Activated T-helper 1 cell treated with anti-CD3 and anti-CD28 coated beads, Interleukin-2, amount 50 U/mL, for 16 hours (primary cell): ENCODE results near the gene EPS15.
"Not testable (repeated sequence)": the region's sequence is repeated elsewhere in the genome, so short reads cannot be mapped to it uniquely, and the experiment has no call there.

Source experiments
- DNase-seq, 2 donors: peaks; one replicate each; pipeline ENCODE4 v3.0.0-alpha.2; 2020; ENCODE audit warnings: low read depth in 1 of 2, low spot score in 1 of 2

EPS15 gene

DNA sequence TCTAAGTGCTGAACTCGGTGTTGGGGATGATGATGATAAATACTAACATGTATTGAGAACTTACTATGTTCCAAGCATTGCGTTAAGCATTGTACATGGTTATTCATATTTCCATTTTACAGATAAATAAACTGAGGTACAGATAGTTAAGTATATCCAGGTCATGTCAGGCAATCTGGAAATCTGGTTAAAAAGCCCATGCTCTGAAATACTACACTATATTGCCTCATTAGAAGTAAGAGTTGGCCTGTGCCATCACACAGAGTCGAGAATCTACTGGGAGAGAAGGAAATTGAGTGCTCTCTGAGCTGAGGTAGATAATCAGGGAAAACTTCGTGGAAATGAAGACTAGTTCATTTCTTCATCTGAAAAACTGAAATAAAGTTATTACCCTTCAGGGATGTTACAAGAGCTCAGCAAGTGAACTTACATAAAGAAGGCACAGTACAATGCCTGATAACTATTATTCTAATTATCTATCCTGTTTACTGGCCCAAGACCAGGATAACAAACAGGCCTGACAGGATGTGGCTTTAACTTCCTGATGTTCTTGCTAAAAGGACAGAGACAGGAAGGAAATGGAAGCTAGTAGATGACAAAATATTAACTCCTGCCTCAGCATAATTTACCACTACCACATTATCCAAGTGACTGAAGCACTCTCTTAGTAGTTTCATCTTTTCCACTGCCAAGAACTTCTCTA is 85.6 kb downstream of the EPS15 start:
- DNase-seq: no peak

DNA sequence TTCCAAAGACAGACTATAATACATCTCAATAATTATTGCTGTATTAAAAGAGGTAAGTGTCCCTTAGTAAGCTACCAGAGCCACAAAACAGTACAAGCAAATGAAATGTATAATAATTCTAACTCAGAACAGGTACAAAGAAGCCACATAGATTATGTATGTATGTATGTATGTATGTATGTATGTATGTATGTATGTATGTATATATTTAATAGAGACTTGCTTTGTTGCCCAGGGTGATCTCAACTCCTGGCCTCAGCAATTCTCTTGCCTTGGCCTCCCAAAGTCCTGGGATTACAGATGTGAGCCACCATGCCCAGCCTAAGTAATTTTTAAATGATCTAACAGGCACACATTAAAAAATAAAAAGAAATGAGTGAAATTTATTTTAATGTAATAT is 86.9 kb downstream of the EPS15 start:
- DNase-seq: no peak

DNA sequence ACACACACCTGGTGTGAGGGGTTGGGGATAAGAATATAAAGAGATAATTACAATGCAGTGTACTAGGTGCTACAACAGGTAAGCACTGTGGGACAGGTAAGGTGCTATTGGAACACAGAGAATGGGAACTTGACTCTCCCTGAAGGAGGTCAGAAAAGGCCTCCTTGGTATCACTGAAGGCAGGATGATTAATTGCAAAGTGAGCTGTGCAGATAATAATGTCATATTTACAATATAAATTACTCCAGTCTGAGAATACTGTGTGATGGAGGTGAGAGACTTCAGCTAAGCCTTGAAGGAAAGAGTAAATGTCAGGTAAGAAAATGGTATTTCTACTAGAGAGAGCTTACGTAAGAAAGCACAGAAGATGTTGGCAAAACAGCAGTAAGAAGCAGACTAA is 91.6 kb downstream of the EPS15 start:
- DNase-seq: no peak

DNA sequence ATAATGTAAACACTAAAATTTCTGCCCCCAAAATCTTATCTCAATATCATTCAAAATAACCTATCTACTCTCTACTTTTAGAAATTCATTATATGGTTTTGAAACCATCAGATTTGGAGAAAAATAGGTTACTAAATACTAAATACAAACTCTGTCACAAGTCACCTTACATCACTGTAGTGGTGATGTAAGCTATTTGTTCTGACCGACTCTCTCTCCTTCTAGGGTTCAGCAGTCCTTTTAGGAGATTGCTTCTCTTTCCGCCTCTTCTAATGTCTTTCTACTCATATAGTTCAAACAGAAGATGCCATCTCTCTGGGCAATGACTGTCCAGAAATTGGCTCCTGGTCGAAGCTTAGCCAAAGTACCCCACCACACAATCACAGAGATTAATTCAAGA is 93.1 kb downstream of the EPS15 start:
- DNase-seq: no peak

DNA sequence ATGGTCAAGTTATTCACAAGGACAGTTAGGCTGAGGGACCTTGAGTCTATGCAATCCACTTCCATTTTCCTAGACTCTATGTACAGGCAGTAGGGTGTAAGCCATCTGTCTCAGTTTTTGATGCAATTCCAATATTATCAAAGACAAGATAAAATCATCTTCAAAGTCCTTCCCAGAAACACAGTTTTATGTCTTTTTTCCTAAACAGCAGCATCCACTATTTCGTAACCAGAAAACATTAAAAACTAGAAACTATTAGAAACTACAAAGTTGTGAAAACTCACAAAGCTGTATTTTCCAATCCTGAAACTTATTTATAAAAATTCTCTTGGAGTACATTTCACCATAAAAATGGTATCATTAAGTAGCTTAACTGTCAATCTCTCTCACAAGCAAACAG is 93.8 kb downstream of the EPS15 start:
- no peak for DNase-seq

DNA sequence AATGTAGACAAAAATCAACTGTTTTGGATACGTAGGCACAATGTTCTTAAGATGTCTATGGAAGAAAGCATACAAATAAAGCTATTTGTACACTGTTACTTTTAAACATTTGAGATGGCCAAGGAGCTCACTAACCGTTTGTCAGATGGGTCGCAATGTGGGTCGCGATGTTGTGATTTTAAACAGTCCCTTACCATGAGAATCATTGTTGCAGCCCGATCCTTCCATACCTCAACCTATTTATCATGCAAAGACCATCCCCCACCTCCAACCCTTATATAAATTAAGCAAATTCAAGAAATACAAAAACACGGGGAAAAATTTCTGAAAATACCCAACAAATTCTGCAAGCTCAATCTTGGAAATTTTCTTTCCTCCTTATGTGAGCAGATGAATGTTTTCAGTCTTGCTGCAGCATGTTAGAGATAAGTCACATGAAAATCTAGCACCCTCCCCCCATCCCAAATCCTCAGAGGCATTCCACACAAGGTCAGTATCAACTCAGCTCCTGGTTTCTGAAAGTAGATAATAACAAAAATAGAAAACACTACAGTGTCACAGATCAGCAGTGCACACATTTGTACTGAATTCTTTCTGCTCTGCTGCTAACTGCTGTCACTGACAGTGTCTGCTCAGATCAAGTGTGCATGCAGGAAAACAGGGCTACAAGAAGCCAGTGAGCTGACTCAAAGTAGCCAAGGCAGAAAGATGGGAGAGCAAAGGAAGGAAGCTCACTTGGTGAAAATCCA is 95.8 kb downstream of the EPS15 start:
- DNase-seq: no peak

DNA sequence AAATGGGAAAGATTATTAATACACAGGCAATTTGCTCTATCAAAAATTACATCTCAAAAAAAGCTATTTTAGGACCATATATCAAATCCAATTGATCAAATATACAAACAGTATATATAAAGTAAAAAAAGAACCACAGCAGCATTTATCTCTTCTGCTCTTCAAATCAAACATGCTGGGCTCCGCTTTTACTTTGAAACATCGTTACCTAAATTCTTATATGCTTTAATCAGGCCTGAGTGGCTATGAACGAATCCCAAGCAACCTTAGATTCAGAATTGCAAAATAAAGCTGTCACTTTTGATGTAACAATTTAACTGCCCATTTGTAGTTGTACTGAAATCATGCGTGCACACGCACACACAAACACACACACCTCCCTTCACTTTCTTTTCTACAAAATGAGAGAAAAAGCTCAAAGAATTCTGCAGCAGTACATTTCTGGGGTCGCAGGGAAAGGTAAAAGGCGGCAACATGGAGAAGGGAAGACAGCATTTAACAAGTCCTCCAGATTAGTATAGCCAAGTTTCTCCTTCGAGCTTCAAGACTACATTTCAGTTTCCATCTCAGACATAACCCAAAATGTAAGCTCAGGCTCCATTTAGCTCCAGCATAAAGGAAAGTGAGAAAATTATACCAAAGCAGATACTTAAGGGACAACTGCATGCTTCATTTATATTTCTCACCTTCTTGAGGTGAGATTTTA is 96.5 kb downstream of the EPS15 start:
- no peak for DNase-seq

DNA sequence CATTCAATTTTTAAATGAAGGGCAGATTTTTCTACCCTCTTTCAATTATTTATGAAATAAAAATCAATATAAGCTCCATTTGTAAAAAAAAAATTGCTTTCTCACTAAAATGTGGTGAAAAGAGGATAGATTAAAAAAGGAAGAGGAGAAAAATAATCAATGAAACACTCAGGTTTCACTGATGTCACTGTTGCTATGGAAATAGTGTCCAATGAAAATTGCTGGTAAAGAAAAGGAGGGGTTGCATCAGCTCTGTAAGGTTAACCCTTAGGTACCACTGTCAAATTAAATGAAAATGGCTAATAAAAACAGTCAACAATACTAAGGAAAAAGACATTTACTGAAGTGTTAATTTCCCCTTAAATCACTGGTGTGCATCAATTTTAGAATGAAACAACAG is 97.1 kb downstream of the EPS15 start:
- no peak for DNase-seq

DNA sequence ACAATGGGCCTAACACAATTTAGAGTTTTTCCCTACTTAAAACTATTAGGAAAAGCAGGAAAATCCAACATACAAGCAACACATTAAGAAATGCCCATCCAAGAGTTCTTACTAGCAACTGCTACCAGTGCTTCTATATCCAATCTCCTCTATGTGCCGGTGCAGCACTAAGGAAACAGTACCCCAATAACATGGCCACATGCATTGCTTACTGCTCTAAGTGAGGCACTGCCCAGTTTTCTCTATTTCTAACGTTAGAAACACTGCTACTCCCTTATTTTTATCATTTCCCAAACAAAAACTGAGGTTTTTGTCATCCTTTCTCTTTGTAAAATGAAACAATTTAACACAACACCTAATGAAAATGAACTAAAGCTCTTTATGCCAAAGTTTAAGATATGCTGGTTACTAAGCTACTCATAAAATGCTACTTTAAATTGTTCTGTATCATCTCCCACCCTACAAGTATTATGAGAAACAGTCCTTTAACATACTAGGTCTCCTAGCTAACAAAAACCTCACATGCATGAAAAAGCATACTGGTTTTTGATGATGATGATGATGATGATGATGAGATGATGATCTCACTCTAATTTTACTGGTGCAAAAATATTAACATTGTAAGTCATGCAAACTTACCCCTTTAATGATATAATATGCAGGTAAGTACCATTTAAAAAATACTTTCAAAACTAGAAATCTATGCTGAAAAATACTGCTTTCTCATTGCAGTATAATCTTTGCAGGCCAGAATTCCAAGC is 98.0 kb downstream of the EPS15 start:
- no peak for DNase-seq

DNA sequence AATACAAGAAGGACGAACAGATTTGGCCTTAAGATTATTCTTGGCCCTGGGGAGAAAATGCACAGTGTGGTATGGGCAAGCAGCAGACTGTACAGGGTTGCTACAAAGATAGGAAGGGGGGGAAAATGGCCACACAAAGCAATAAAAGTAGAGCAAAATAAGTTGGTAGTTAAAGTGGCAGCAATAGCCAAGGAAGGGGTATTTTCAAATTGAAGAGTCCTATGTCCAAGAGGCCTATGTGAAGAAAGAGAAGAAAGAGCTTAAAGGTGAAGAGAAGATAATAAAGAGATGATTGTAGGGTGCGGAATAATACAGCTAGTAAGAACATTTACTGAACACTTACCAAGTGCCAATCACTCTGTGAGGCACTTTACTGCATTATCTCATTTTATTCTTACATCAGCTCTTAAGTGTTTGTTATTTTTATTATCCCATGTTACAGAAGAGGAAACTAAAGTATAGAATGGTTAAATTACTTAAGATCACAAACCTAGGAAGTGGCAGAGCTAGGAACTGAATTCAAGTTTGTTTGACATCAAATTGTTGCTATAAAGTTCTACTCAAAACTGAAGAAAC is 100.6 kb downstream of the EPS15 start:
- no peak for DNase-seq

DNA sequence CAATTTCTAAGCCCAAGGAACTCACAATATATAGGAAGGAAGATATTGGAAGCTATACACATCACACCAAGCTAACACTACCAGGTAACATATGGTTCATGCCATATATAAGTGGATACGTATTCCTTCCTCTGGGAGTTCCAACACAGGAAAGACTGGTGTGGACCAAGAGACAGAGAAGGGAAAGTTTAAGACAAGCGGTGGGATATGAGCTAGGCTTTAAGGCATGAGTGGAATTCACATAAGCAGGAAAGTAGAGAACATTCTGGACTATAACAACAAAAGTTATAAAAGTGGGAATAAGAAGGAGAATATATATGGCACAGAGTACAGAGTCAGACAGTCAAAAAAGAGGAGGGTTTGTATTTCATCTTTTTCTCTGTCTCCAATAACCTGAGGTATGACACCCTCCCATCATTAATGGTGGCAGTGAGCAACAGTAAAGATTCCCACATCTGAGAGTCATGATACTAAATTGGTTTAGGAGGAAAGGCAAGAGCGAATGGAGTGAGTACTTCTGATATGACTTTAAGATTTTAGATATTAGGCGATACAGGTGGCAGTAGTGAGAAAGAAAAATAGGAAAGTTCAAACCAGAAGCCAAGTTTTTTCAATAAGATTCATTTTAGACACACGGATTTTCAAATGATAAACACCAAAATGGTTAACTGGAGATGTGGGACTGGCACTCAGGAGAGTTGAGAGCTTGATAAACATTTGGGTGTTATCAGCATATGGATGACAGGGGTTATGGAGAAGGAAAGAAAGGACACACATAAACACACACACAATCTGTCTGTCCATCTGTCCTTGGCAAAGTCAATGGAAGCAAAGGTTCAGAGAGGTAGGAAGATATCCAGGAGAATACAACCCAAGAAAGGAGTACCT is 101.3 kb downstream of the EPS15 start:
- no peak for DNase-seq

DNA sequence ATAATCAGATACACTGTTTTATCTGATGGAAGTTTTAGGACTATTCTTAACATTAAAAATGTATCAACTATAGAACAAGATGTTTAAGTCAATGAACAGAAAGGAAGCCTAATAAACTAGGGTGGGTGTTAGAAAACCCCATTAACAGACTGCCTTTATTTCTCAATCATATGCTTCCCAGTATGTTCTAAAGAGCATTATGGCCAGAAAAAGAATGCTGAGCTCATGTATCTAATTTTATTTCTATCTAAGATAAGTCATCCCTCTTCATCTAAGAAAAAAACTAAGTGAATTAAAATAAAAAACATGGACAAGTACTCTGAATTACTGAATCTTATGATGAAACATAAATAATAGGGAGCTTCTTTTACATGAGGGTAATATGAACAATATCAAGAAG is 102.2 kb downstream of the EPS15 start:
- no peak for DNase-seq

DNA sequence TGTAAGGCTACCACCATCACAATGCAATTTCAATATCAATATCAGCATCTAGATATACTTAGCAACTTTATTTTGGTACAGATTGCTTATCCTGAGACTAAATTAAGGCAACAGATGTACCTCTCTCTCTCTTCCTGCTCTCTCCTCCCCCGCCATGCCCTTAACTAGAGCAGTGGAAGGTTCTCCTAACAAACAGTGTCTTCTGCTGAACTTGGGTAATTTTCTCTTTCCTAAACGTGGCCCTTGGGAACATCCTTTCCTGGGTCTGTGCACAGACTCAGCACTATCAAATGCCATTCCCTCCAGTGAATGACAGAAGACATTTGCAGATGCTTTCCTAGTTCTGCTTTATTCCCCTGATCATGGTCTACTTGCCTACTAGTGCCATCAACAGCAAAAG is 103.1 kb downstream of the EPS15 start:
- DNase-seq: no peak

DNA sequence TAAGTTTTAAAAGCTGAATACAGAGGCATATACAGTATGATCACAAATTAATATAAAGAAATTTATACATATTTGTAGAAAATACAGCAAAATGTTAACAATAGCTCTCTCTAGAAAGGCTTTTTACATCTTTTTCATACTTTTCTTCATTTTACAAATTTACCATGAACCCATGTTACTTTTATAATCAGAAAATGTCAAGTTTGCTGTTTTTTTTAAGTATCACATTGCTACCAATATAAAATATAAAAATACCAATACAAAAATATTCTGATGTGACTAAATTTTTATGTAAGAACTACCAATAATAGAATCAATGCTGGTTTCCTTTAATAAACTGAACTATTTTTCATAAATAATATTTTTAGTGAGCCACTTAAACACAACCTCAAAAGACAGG is 104.3 kb downstream of the EPS15 start:
- DNase-seq: no peak

DNA sequence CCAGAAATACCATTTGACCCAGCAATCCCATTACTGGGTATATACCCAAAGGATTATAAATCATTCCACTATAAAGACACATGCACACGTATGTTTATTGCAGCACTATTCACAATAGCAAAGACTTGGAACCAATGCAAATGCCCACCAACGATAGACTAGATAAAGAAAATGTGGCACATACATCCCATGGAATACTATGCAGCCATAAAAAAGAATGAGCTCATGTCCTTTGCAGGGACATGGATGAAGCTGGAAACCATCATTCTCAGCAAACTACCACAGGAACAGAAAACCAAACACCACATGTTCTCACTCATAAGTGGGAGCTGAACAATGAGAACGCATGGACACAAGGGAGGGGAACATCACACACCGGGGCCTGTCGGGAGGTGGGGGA is 107.2 kb downstream of the EPS15 start:
- DNase-seq: not testable (repeated sequence)

DNA sequence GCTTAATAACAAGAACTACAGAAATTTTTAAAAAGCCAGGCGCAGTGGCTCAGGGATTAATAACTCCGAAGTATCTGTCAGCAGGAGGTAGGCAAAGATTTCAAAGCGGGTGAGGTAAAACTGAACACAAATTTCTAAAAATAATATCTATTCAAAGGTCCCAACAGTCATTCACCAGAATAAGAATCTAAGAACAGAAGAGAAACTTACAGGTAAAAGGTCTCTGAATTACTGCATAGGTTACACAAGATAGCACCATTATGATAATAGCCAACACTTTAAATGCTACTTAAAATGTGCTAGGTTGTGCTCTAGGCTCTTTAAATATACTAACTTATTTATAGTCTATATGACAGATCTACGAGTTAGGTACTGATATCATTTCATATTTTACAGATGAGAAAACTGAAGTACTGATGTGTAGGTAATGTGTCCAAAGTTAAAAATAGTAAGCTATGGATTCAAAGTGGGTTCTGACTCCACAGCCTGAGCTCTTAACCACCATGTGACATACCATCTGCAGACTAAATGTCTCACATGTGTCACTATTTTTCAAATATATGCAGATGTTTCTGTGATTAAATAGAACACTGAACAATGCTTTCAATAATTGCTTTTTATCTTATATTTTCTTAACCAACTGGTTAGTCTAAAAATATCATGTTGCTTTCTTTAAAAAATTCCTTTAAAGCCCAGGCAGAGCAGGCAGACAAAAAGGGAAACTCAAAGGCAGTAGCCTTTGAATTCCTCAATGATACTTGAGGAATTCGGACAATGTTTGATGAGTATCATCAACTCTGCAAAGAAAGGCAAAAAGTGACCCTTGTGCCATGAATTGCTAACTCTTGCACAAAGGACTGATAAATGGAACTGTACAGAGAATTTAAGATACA is 108.3 kb downstream of the EPS15 start:
- DNase-seq: no peak

DNA sequence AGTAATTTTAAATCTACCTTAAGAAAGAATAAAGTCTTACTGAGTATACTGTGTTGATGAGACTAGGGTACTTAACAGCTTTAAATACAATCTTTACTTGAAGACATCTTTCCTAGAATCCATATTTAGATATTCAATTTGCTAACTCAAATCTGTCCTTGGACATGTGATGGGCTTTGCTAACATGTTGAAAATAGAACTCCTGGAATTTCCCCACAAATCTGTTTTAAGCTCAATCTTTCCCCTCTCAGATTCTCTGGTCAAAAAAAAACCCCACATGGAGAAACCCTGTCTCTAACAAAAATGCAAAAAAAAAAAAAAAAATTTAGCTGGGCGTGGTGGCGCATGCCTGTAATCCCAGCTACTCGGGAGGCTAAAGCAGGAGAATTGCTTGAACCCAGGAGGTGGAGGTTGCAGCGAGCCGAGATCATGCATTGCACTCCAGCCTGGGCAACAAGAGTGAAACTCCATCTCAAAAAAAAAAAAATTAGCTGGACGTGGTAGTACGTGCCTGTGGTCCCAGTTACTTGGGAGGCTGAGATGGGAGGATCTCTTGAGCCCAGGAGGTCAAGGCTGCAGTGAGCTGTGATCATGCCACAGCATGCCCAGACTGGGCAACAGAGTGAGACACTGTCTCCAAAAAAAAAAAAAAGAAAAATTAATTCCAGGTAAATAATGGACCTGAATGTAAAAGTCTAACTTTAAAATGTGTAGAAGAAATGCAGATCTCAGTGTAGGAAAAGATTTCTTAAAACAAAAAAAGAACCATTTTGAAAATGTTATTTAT is 109.1 kb downstream of the EPS15 start:
- DNase-seq: not testable (repeated sequence)

DNA sequence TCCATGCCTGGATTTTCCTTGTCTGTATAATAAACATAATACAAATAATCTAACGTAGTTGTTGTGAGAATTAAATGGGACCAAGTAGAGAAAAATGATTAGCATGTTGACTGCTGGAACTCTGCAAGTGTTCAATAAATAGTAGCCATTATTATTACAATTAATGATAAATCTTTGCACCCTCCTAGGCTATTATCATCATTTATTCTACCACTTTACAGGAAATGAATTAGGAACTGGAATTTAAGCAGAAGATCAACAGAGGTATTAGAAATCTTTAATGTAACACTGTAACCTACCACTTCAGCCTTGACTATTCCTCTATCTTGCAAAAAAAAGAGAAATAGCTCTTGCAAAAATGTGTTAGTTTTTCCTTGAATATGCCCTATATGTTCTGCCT is 126.8 kb downstream of the EPS15 start:
- DNase-seq: no peak
